HepG2 (cell line): ENCODE data around the gene PEX14. TPM values are rescaled to one million over a fixed set of nuclear protein-coding genes. Genes with fewer than 3 reads are reported as not detected.

Experiments used
- ATAC-seq: fragments of 200-7000 bp; cut with Tn5 transposase; 3 replicates; pipeline ENCODE4 v1.9.1; 2020; ENCODE audit warnings: mild to moderate bottlenecking, moderate library complexity
- BruUV-seq: library from RNA; stranded (reverse); fragments of 400-500 nt; replicated peaks from 2 replicates; lab custom pipeline; 2021; lab: Mats Ljungman, UMichigan
- CTCF ChIA-PET: fragments of 300-600 bp; formaldehyde crosslinking; extraction: SDS; loops from one replicate; lab custom pipeline; 2021; ENCODE audit warnings: low total read pairs, inconsistent platforms, low intra/inter-chr PET ratio; lab: Yijun Ruan, JAX
- POLR2A ChIA-PET: fragments of 350-600 bp; sonication (Branson Sonifier 250); formaldehyde crosslinking; loops from one replicate; lab custom pipeline; 2020; ENCODE audit warnings: antibody characterized with exemption, inconsistent platforms; lab: Yijun Ruan, JAX
- DNase-seq: peaks from one replicate; pipeline ENCODE4 v3.0.0-alpha.2; 2015; ENCODE audit warnings: low spot score
- FAIRE-seq: peaks from 3 replicates; lab custom pipeline; 2011; peaks lifted over from hg19 to GRCh38; lab: Jason Lieb, UNC
- H2AFZ ChIP-seq: one replicate; pipeline ENCODE4 v1.6.1; 2011; ENCODE audit warnings: low read length, inconsistent platforms
- H3K27ac ChIP-seq: fragments of 300-600 bp; 3 replicates; pipeline ENCODE4 v1.8.0; 2011; ENCODE audit warnings: mixed run types, mild to moderate bottlenecking, mixed read lengths, low read length, inconsistent platforms; ENCODE audit not compliant: insufficient read depth; ENCODE audit errors: extremely low read length
- H3K27me3 ChIP-seq, 2 experiments: fragments of 200-600 bp in 1 of 2; 2 replicates in 1 of 2; 3 replicates in 1 of 2; pipeline versions ENCODE4 v1.6.0 to v1.8.0; 2011; ENCODE audit warnings: low read length in 2 of 2, mild to moderate bottlenecking in 2 of 2, moderate library complexity in 2 of 2, inconsistent platforms in 1 of 2; ENCODE audit not compliant: insufficient read depth in 2 of 2, control insufficient read depth in 1 of 2
- H3K36me3 ChIP-seq, 2 experiments: fragments of 200-600 bp in 1 of 2; replicated peaks in 1 of 2; 2 replicates in 1 of 2; 3 replicates in 1 of 2; pipeline versions ENCODE4 v1.5.1 to v1.8.0; 2011; ENCODE audit warnings: low read length in 2 of 2, inconsistent platforms in 1 of 2; ENCODE audit not compliant: insufficient read depth in 2 of 2, control insufficient read depth in 1 of 2
- H3K4me1 ChIP-seq: 2 replicates; pipeline ENCODE4 v1.5.1; 2012; ENCODE audit warnings: low read length, inconsistent platforms; ENCODE audit not compliant: insufficient read depth
- H3K4me2 ChIP-seq: 2 replicates; pipeline ENCODE4 v1.6.0; 2011; ENCODE audit warnings: low read depth, low read length, inconsistent platforms
- H3K4me3 ChIP-seq, 3 experiments: fragments of 200-600 bp in 1 of 3; sonication (generic), shearing (Covaris generic) in 1 of 3; replicated peaks in 1 of 3; 2 replicates each; pipeline ENCODE4 v1.5.1; 2011 to 2016; ENCODE audit warnings: low read length in 3 of 3, inconsistent platforms in 2 of 3, low read depth in 2 of 3, mild to moderate bottlenecking in 2 of 3, control low read depth in 1 of 3, mixed read lengths in 1 of 3; ENCODE audit not compliant: insufficient read depth in 1 of 3
- H3K79me2 ChIP-seq: one replicate; pipeline ENCODE4 v1.6.1; 2011; ENCODE audit warnings: low read length, inconsistent platforms; ENCODE audit not compliant: insufficient read depth
- H3K9ac ChIP-seq: 2 replicates; pipeline ENCODE4 v1.6.0; 2011; ENCODE audit warnings: mild to moderate bottlenecking, low read depth, low read length, inconsistent platforms; ENCODE audit not compliant: insufficient read depth
- H3K9me3 ChIP-seq: 2 replicates; pipeline ENCODE4 v1.5.1; 2012; ENCODE audit warnings: mild to moderate bottlenecking, low read length
- H4K20me1 ChIP-seq: 2 replicates; pipeline ENCODE4 v1.6.0; 2011; ENCODE audit warnings: inconsistent platforms, mild to moderate bottlenecking, low read length, moderate library complexity; ENCODE audit not compliant: insufficient read depth
- EZH2 ChIP-seq: conservative IDR thresholded peaks from 2 replicates; pipeline ENCODE4 v1.6.1; 2012; ENCODE audit warnings: mild to moderate bottlenecking, low read depth, low read length, moderate library complexity
- KDM5B ChIP-seq: sonication (generic); formaldehyde crosslinking; IDR thresholded peaks from 2 replicates; pipeline ENCODE4 v1.4.0; 2020; ENCODE audit warnings: missing genetic modification reagents, mild to moderate bottlenecking, borderline replicate concordance
- MATR3 ChIP-seq: sonication (generic); formaldehyde crosslinking; IDR thresholded peaks from 2 replicates; pipeline ENCODE4 v1.4.0; 2020; ENCODE audit warnings: missing genetic modification reagents
- NR2C2 ChIP-seq: sonication (generic); formaldehyde crosslinking; IDR thresholded peaks from 2 replicates; pipeline ENCODE4 v1.4.0; 2020; ENCODE audit warnings: missing genetic modification reagents, mild to moderate bottlenecking, moderate library complexity, borderline replicate concordance
- POGZ ChIP-seq: sonication (generic); formaldehyde crosslinking; IDR thresholded peaks from 2 replicates; pipeline ENCODE4 v1.4.0; 2020; ENCODE audit warnings: mild to moderate bottlenecking, missing genetic modification reagents
- SATB2 ChIP-seq: sonication (generic); formaldehyde crosslinking; IDR thresholded peaks from 2 replicates; pipeline ENCODE4 v1.5.0; 2020; ENCODE audit warnings: missing genetic modification reagents
- TGIF2 ChIP-seq: IDR thresholded peaks from 2 replicates; pipeline ENCODE4 v1.6.1; 2016; ENCODE audit warnings: control low read depth, missing compliant biosample characterization
- ZBTB42 ChIP-seq: sonication (generic); formaldehyde crosslinking; IDR thresholded peaks from 2 replicates; pipeline ENCODE4 v1.5.0; 2020; ENCODE audit warnings: mild to moderate bottlenecking, missing genetic modification reagents
- ZNF20 ChIP-seq: sonication (generic); formaldehyde crosslinking; IDR thresholded peaks from 2 replicates; pipeline ENCODE4 v1.4.0; 2020; ENCODE audit warnings: mild to moderate bottlenecking, moderate library complexity, missing genetic modification reagents
- ZNF383 ChIP-seq: sonication (generic); formaldehyde crosslinking; IDR thresholded peaks from 2 replicates; pipeline ENCODE4 v1.4.0; 2020; ENCODE audit warnings: missing genetic modification reagents, mild to moderate bottlenecking, borderline replicate concordance
- ZNF550 ChIP-seq: sonication (generic); formaldehyde crosslinking; IDR thresholded peaks from 2 replicates; pipeline ENCODE4 v1.4.0; 2020; ENCODE audit warnings: mild to moderate bottlenecking, missing genetic modification reagents, borderline replicate concordance
- ZNF598 ChIP-seq: sonication (generic); formaldehyde crosslinking; IDR thresholded peaks from 2 replicates; pipeline ENCODE4 v1.5.1; 2020; ENCODE audit warnings: mild to moderate bottlenecking, missing genetic modification reagents, borderline replicate concordance
- WGBS: methylation state at CpG from one replicate; pipeline ENCODE4 v1.1.6; 2017; ENCODE audit warnings: low lambda C conversion rate; 5-methylcytosine and 5-hydroxymethylcytosine counted together
- in situ Hi-C: cut with HindIII; loops from 2 replicates; pipeline ENCODE4 v1.10.0; 2017; ENCODE audit warnings: low pct_unique_long_range_greater_than_20kb; ENCODE audit not compliant: extremely low pct_ligation_motif_present
- intact Hi-C: fragments of 100-400 bp; cut with micrococcal nuclease; formaldehyde crosslinking; loops from one replicate; pipeline ENCODE4 v1.10.0; 2022; ENCODE audit not compliant: unreplicated experiment
- polyA plus RNA-seq, 8 experiments: library from polyadenylated mRNA; depleted of rRNA in 3 of 8; stranded (reverse) in 7 of 8; unstranded in 1 of 8; fragments of >200 nt; fragmentation: Illumina TruSeq in 4 of 8; extraction: Trizol in 4 of 8; gene quantifications; 2 replicates each; pipeline versions ENCODE4 v1.2.1 to v1.2.3, GENCODE V29; 2011 to 2016; ENCODE audit warnings: low read depth in 4 of 8, missing spikeins in 1 of 8, mixed read lengths in 1 of 8; ENCODE audit not compliant: insufficient read depth in 1 of 8
- total RNA-seq, 5 experiments: library from RNA; depleted of rRNA; stranded (reverse); fragments of >200 nt; fragmentation: Illumina TruSeq; extraction: Trizol; gene quantifications; 2 replicates each; pipeline ENCODE4 v1.2.3, GENCODE V29; 2016; ENCODE audit warnings: low read depth in 1 of 5
- TF ChIP-seq, protein P1 (sequence below): sonication (generic); formaldehyde crosslinking; IDR thresholded peaks from 2 replicates; pipeline ENCODE4 v1.4.0; 2020; ENCODE audit warnings: missing genetic modification reagents, low read depth, mild to moderate bottlenecking, borderline replicate concordance

Gene PEX14
- total and polyA plus RNA-seq, 2 of the 13 experiments (the other 11 are each of a cell fraction or from before 2014, with no cell fraction given), result 6.5 to 9.9 TPM

DNA sequence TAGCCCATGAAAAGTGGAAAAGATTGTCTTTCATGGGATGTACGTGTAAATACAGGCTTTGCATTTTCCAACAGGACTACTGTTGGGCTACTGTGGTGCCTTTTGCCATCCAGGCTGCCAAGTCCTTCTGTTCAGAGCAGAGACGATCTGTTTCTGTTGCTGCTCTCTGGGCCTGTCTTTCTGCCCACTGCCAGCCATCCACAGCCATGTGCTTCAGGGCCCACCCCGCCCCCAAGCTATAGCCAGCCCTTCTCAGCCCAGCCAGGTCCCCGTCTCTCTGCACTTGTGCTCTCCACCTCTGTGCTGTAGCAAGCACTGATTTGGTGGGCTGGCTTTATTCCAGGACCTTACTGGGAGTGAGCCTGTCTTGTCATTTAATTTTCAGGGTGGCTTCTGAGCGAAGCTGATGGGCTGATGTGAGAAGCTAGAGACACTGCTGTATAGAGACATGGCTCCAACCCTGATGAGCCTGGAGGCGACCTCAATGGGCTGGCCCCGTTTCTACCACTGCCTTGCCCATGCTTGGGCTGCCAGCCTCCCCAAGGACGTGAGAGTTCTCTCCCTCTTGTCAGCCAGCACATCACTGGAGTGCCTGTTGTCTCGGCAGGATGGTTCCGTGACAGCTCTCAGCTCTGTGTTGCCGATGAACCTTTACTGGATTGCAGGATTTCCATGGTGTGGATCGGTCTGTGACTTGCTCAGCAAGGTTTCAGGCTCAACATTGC is 137.8 kb downstream of the PEX14 start:
- H3K79me2 ChIP-seq, result no peaks in the 10 kb centered on the region
- H3K4me1 ChIP-seq, result no peaks in the 10 kb centered on the region
- 0 out of 5 replicates have a peak, but pooled peaks cover 0 to 1% of the 10 kb centered on the region in 2 experiments for H3K36me3 ChIP-seq
- no peak overlapping the region for H2AFZ ChIP-seq
- no peak overlapping the region for H3K27ac ChIP-seq
- no peaks in the 10 kb centered on the region for H3K9me3 ChIP-seq
- H3K27me3 ChIP-seq, result no peaks in the 10 kb centered on the region
- in situ Hi-C loops (no loop called here), intact Hi-C loops (no loop called here)
- 95% methylated on average over 7 of the region's 12 CpGs for WGBS
- H3K4me2 ChIP-seq, result no peak overlapping the region
- H3K9ac ChIP-seq, result no peak overlapping the region
- FAIRE-seq, result no peak
- no peak overlapping the region for H3K4me3 ChIP-seq
- no TSS peak for BruUV-seq
- no peak for DNase-seq
- no peaks in the 10 kb centered on the region for H4K20me1 ChIP-seq
- ChIA-PET CTCF (no interaction called here), POLR2A (no interaction called here)
- no peak for ATAC-seq
- TF ChIP-seq ZNF20 (CRISPR knock-in tag), result no peak
- TF ChIP-seq EZH2, result no peak
- no peak for TF ChIP-seq TGIF2 (CRISPR knock-in tag)
- no peak for TF ChIP-seq ZNF383 (CRISPR knock-in tag)
- no peak for TF ChIP-seq ZNF598 (CRISPR knock-in tag)
- TF ChIP-seq SATB2 (CRISPR knock-in tag), result no peak
- TF ChIP-seq ZNF550 (CRISPR knock-in tag), result no peak
- no peak for TF ChIP-seq MATR3 (CRISPR knock-in tag)
- TF ChIP-seq POGZ (CRISPR knock-in tag), result no peak
- TF ChIP-seq NR2C2 (CRISPR knock-in tag), result no peak
- no peak for TF ChIP-seq KDM5B (CRISPR knock-in tag)
- no peak for TF ChIP-seq ZBTB42 (CRISPR knock-in tag)
- TF ChIP-seq, protein P1, sequence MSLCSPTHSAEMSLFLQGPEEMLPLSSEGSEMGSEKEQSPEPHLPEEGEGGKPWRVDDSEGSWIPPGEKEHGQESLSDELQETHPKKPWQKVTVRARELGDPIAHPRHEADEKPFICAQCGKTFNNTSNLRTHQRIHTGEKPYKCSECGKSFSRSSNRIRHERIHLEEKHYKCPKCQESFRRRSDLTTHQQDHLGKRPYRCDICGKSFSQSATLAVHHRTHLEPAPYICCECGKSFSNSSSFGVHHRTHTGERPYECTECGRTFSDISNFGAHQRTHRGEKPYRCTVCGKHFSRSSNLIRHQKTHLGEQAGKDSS (CRISPR knock-in tag), result no peak
